Measurements from ENCODE around the gene TRAIP.

- TF ChIP-seq CTCF (IDR thresholded peaks at IDR 0.05) (no peak), POLR2A (IDR thresholded peaks at IDR 0.05) (no peak)
These were observed 14.6 kb downstream of the TRAIP start for GRCh38 chr3:49841806-49842205.

All from testis (tissue), 2 donors.